H1 (cell line): ENCODE measurements around the gene RASL10A. TPM values are rescaled to one million over a fixed set of nuclear protein-coding genes. Genes with fewer than 3 reads are reported as not detected.

Source experiments
- CTCF ChIA-PET: fragments of 300-600 bp; sonication (Branson Sonifier 250); formaldehyde crosslinking; loops from one replicate; lab custom pipeline; 2021; ENCODE audit not compliant: partially characterized antibody; lab: Charles Lee
- POLR2A ChIA-PET: fragments of 300-600 bp; sonication (Branson Sonifier 250); formaldehyde crosslinking; loops from one replicate; lab custom pipeline; 2021; ENCODE audit warnings: inconsistent platforms; ENCODE audit not compliant: partially characterized antibody; lab: Charles Lee
- DNase-seq, 2 experiments: peaks; one replicate each; pipeline versions ENCODE4 v3.0.0 to v3.0.0-alpha.2; 2010 to 2022; ENCODE audit warnings: low spot score in 2 of 2, low read depth in 1 of 2, mixed read lengths in 1 of 2
- FAIRE-seq: peaks from 2 replicates; lab custom pipeline; 2011; peaks lifted over from hg19 to GRCh38; lab: Jason Lieb, UNC
- H2AFZ ChIP-seq: 2 replicates; pipeline ENCODE4 v1.8.1; 2012; ENCODE audit warnings: low read length, inconsistent platforms
- H2AK5ac ChIP-seq: 2 replicates; pipeline ENCODE4 v1.6.1; 2013; ENCODE audit warnings: low read depth, low read length
- H2BK120ac ChIP-seq: replicated peaks from 2 replicates; pipeline ENCODE3; 2013; ENCODE audit warnings: low read depth, low read length, inconsistent platforms
- H2BK12ac ChIP-seq: 2 replicates; pipeline ENCODE4 v1.6.1; 2013; ENCODE audit warnings: low read depth, low read length
- H2BK15ac ChIP-seq: 2 replicates; pipeline ENCODE4 v1.6.1; 2013; ENCODE audit warnings: low read length
- H2BK20ac ChIP-seq: 2 replicates; pipeline ENCODE4 v1.6.1; 2013; ENCODE audit warnings: low read length
- H2BK5ac ChIP-seq: 2 replicates; pipeline ENCODE4 v1.6.1; 2013; ENCODE audit warnings: low read depth, low read length
- H3K14ac ChIP-seq: 2 replicates; pipeline ENCODE4 v1.6.1; 2013; ENCODE audit warnings: inconsistent platforms; ENCODE audit not compliant: insufficient read length
- H3K18ac ChIP-seq: 2 replicates; pipeline ENCODE4 v1.6.1; 2013; ENCODE audit warnings: low read length; ENCODE audit errors: extremely low read depth
- H3K23ac ChIP-seq: 2 replicates; pipeline ENCODE4 v1.6.1; 2013; ENCODE audit warnings: inconsistent platforms; ENCODE audit not compliant: insufficient read length
- H3K23me2 ChIP-seq: 2 replicates; pipeline ENCODE4 v1.6.1; 2013; ENCODE audit warnings: low read depth, low read length
- H3K27ac ChIP-seq: 2 replicates; pipeline ENCODE4 v1.6.1; 2011; ENCODE audit warnings: low read depth, low read length, inconsistent platforms
- H3K27me3 ChIP-seq, 4 experiments: replicated peaks in 1 of 4; 1 replicate in 1 of 4; 2 replicates in 3 of 4; pipeline versions ENCODE4 v1.6.1 to v1.8.1; 2011 to 2013; ENCODE audit warnings: low read length in 3 of 4, mild to moderate bottlenecking in 3 of 4, inconsistent platforms in 2 of 4, mixed read lengths in 2 of 4, moderate library complexity in 1 of 4; ENCODE audit not compliant: control insufficient read depth in 3 of 4, insufficient read depth in 3 of 4; ENCODE audit errors: extremely low read depth in 1 of 4
- H3K36me3 ChIP-seq, 4 experiments: 2 replicates each; pipeline versions ENCODE4 v1.6.1 to v1.8.1; 2011 to 2013; ENCODE audit warnings: mild to moderate bottlenecking in 4 of 4, low read length in 3 of 4, moderate library complexity in 2 of 4, control low read depth in 1 of 4, inconsistent platforms in 1 of 4; ENCODE audit not compliant: insufficient read depth in 4 of 4, control insufficient read depth in 2 of 4
- H3K4ac ChIP-seq: replicated peaks from 2 replicates; pipeline ENCODE3; 2013; ENCODE audit warnings: low read length, low read depth, mixed read lengths, inconsistent platforms; ENCODE audit not compliant: insufficient read length
- H3K4me1 ChIP-seq, 4 experiments: replicated peaks in 1 of 4; 1 replicate in 1 of 4; 2 replicates in 3 of 4; pipeline versions ENCODE4 v1.6.1 to v1.8.1; 2011 to 2013; ENCODE audit warnings: low read length in 3 of 4, inconsistent platforms in 2 of 4, mixed read lengths in 1 of 4; ENCODE audit not compliant: insufficient read depth in 4 of 4, control insufficient read depth in 3 of 4
- H3K4me2 ChIP-seq, 2 experiments: 2 replicates each; pipeline versions ENCODE4 v1.6.1 to v1.8.1; 2011 to 2013; ENCODE audit warnings: low read depth in 2 of 2, low read length in 2 of 2, control low read depth in 1 of 2, inconsistent platforms in 1 of 2, mild to moderate bottlenecking in 1 of 2; ENCODE audit not compliant: insufficient read depth in 1 of 2
- H3K4me3 ChIP-seq, 4 experiments: fragments of 200-600, 300-600 bp in 1 of 4; sonication (generic), shearing (Covaris generic), sonication (Bioruptor Twin) in 1 of 4; 2 replicates each; pipeline versions ENCODE4 v1.5.1 to v1.8.1; 2011 to 2016; ENCODE audit warnings: low read length in 4 of 4, low read depth in 3 of 4, control low read depth in 2 of 4, inconsistent platforms in 2 of 4, mild to moderate bottlenecking in 2 of 4, mixed read lengths in 1 of 4, moderate library complexity in 1 of 4; ENCODE audit not compliant: insufficient read depth in 2 of 4; ENCODE audit errors: extremely low read depth in 1 of 4
- H3K56ac ChIP-seq: replicated peaks from 2 replicates; pipeline ENCODE3; 2013; ENCODE audit warnings: low read depth, mild to moderate bottlenecking, mixed read lengths, low read length, inconsistent platforms; ENCODE audit not compliant: insufficient read length
- H3K79me1 ChIP-seq: 2 replicates; pipeline ENCODE4 v1.6.1; 2013; ENCODE audit warnings: low read depth, low read length, control low read depth
- H3K79me2 ChIP-seq, 2 experiments: 2 replicates each; pipeline versions ENCODE4 v1.6.1 to v1.8.1; 2012 to 2013; ENCODE audit warnings: low read length in 2 of 2, mild to moderate bottlenecking in 2 of 2, inconsistent platforms in 1 of 2; ENCODE audit not compliant: insufficient read depth in 2 of 2, control insufficient read depth in 1 of 2
- H3K9ac ChIP-seq, 4 experiments: replicated peaks in 1 of 4; 1 replicate in 1 of 4; 2 replicates in 3 of 4; pipeline versions ENCODE4 v1.6.1 to v1.8.1; 2011 to 2013; ENCODE audit warnings: low read depth in 3 of 4, low read length in 3 of 4, control low read depth in 2 of 4, mild to moderate bottlenecking in 2 of 4, moderate library complexity in 2 of 4, inconsistent platforms in 1 of 4; ENCODE audit errors: extremely low read depth in 1 of 4
- H3K9me3 ChIP-seq, 2 experiments: 2 replicates each; pipeline versions ENCODE4 v1.6.1 to v1.8.1; 2012 to 2013; ENCODE audit warnings: mild to moderate bottlenecking in 2 of 2, moderate library complexity in 2 of 2, control low read depth in 1 of 2, inconsistent platforms in 1 of 2, low read depth in 1 of 2, low read length in 1 of 2, mixed read lengths in 1 of 2; ENCODE audit not compliant: insufficient read depth in 2 of 2
- H4K20me1 ChIP-seq, 2 experiments: replicated peaks in 1 of 2; 2 replicates each; pipeline versions ENCODE3 to v1.8.1; 2011 to 2013; ENCODE audit warnings: inconsistent platforms in 2 of 2, low read length in 2 of 2, mild to moderate bottlenecking in 1 of 2; ENCODE audit not compliant: insufficient read depth in 2 of 2, control insufficient read depth in 1 of 2
- H4K5ac ChIP-seq: 2 replicates; pipeline ENCODE4 v1.6.1; 2013; ENCODE audit warnings: low read length, low read depth, mixed read lengths, inconsistent platforms; ENCODE audit not compliant: insufficient read length
- H4K8ac ChIP-seq: 2 replicates; pipeline ENCODE4 v1.8.0; 2013; ENCODE audit warnings: mild to moderate bottlenecking, moderate library complexity, low read length, inconsistent platforms; ENCODE audit not compliant: insufficient read depth; ENCODE audit errors: extremely low read depth
- H4K91ac ChIP-seq: replicated peaks from 2 replicates; pipeline ENCODE3; 2013; ENCODE audit warnings: low read length, mixed read lengths, inconsistent platforms; ENCODE audit not compliant: insufficient read length
- BACH1 ChIP-seq: IDR thresholded peaks from 2 replicates; pipeline ENCODE4 v1.6.1; 2012; ENCODE audit warnings: low read length, improper control_type of control experiment
- CHD2 ChIP-seq: IDR thresholded peaks from 2 replicates; pipeline ENCODE4 v1.6.1; 2012; ENCODE audit warnings: low read length, improper control_type of control experiment
- FOSL1 ChIP-seq: IDR thresholded peaks from 2 replicates; pipeline ENCODE4 v1.6.1; 2011; ENCODE audit warnings: mild to moderate bottlenecking, low read depth, low read length, moderate library complexity; ENCODE audit not compliant: insufficient read depth
- GABPA ChIP-seq: IDR thresholded peaks from 2 replicates; pipeline ENCODE4 v1.6.1; 2011; ENCODE audit warnings: mild to moderate bottlenecking, low read length, moderate library complexity, borderline replicate concordance; ENCODE audit not compliant: insufficient read depth
- JUN ChIP-seq: IDR thresholded peaks from 2 replicates; pipeline ENCODE4 v1.6.1; 2011; ENCODE audit warnings: low read depth, mild to moderate bottlenecking, improper control_type of control experiment, low read length
- NRF1 ChIP-seq: IDR thresholded peaks from 2 replicates; pipeline ENCODE4 v1.6.1; 2011; ENCODE audit warnings: mild to moderate bottlenecking, low read depth, low read length, improper control_type of control experiment
- RFX5 ChIP-seq: IDR thresholded peaks from 2 replicates; pipeline ENCODE4 v1.6.1; 2011; ENCODE audit warnings: low read depth, low read length, improper control_type of control experiment, borderline replicate concordance
- RNF2 ChIP-seq: fragments of 200-900, 300-1000 bp; sonication (generic); IDR thresholded peaks from 2 replicates; pipeline ENCODE4 v1.7.1; 2016; ENCODE audit warnings: borderline replicate concordance, low read depth, mild to moderate bottlenecking, antibody characterized with exemption, low read length; ENCODE audit not compliant: poor library complexity, severe bottlenecking; ENCODE audit errors: missing control alignments
- TAF1 ChIP-seq: IDR thresholded peaks from 2 replicates; pipeline ENCODE4 v1.6.1; 2011; ENCODE audit warnings: mild to moderate bottlenecking, low read depth, low read length
- TEAD4 ChIP-seq: IDR thresholded peaks from 2 replicates; pipeline ENCODE4 v1.6.1; 2012; ENCODE audit warnings: low read depth, low read length, inconsistent platforms, mixed read lengths
- USF2 ChIP-seq: IDR thresholded peaks from 2 replicates; pipeline ENCODE4 v1.6.1; 2011; ENCODE audit warnings: low read length, improper control_type of control experiment
- WGBS, 2 experiments: shearing (Covaris generic) in 1 of 2; methylation state at CpG; one replicate each; pipeline versions ENCODE4 v1.1.6 to v1.1.7; 2013 to 2015; ENCODE audit warnings: low lambda C conversion rate in 2 of 2, mixed read lengths in 2 of 2, inconsistent platforms in 1 of 2, low coverage in 1 of 2, missing lambda C conversion rate in 1 of 2; ENCODE audit not compliant: insufficient replicate concordance in 2 of 2, insufficient coverage in 1 of 2, insufficient read length in 1 of 2; ENCODE audit errors: extremely low coverage in 1 of 2, missing lambda C conversion rate in 1 of 2; 5-methylcytosine and 5-hydroxymethylcytosine counted together
- polyA plus RNA-seq, 7 experiments: library from polyadenylated mRNA; depleted of rRNA in 3 of 7; stranded (reverse) in 5 of 7; unstranded in 2 of 7; fragments of >200 nt in 5 of 7; fragments of 200-250 nt in 2 of 7; gene quantifications; 1 replicate in 5 of 7; 2 replicates in 1 of 7; 4 replicates in 1 of 7; pipeline versions ENCODE4 v1.2.1 to v1.2.3, GENCODE V29; 2011 to 2013; ENCODE audit warnings: missing spikeins in 2 of 7, mixed read lengths in 2 of 7
- total RNA-seq: library from RNA; stranded (reverse); fragmentation: NEBNext Ultra II Directional; extraction: Animal tissue kit (Norgen Biotek cat#: 25700); gene quantifications from 2 replicates; pipeline ENCODE4 v1.2.1, GENCODE V29; 2021

RASL10A gene
- total and polyA plus RNA-seq, 2 of the 8 experiments (the other 6 are each of a cell fraction or from before 2014, with no cell fraction given), result 1.1 to 1.5 TPM

- H3K23ac ChIP-seq, result no peak overlapping the region
- H2BK120ac ChIP-seq, result no peak overlapping the region
- peaks cover 5% of the 10 kb centered on the region for H3K79me1 ChIP-seq
- no peak overlapping the region for H3K18ac ChIP-seq
- no peak for FAIRE-seq
- ChIA-PET CTCF (interaction anchor here (1.2 to 1.3 kb wide), 2 partner anchors 25 to 70 kb away, joined by 3 to 5 read pairs; no protein-coding TSS in a partner anchor), POLR2A (interaction anchor here (1.1 to 21.4 kb wide), 7 partner anchors 10 to 65 kb away, joined by 4 to 436 read pairs (median 8); partner anchors contain the start of gene GAS2L1)
- H4K20me1 ChIP-seq, result peaks cover 44 to 50% of the 10 kb centered on the region in 2 experiments
- H3K14ac ChIP-seq, result no peak overlapping the region
- no peaks in the 10 kb centered on the region for H3K27me3 ChIP-seq
- no peak overlapping the region for H2AFZ ChIP-seq
- H3K79me2 ChIP-seq, result peaks cover 52 to 95% of the 10 kb centered on the region in 2 experiments
- H4K91ac ChIP-seq, result no peak overlapping the region
- H3K4me2 ChIP-seq, result no peak overlapping the region; a peak in 1 of 4 replicates
- H4K5ac ChIP-seq, result no peak overlapping the region
- no peak overlapping the region for H2BK20ac ChIP-seq
- no peak overlapping the region for H3K9ac ChIP-seq
- no peaks in the 10 kb centered on the region for H3K9me3 ChIP-seq
- H2AK5ac ChIP-seq, result no peak overlapping the region
- WGBS, 2 experiments, result 96% methylated on average over 2 of the region's 2 CpGs; no CpG with 5 or more reads in 1 of the 2 experiments
- no peak overlapping the region for H3K56ac ChIP-seq
- no peak for DNase-seq
- H2BK15ac ChIP-seq, result no peak overlapping the region
- H2BK12ac ChIP-seq, result no peak overlapping the region
- no peak overlapping the region for H3K4ac ChIP-seq
- H4K8ac ChIP-seq, result no peak overlapping the region
- H3K27ac ChIP-seq, result no peak overlapping the region
- peaks cover 43 to 81% (median 59%) of the 10 kb centered on the region in 4 experiments for H3K36me3 ChIP-seq
- TF ChIP-seq CHD2, result no peak
- no peak for TF ChIP-seq JUN
- no peak for TF ChIP-seq GABPA
- no peak for TF ChIP-seq BACH1
- TF ChIP-seq TAF1, result no peak
- TF ChIP-seq TEAD4, result no peak
- TF ChIP-seq RFX5, result no peak
- no peak for TF ChIP-seq NRF1
- no peak for TF ChIP-seq USF2
- no peak for TF ChIP-seq FOSL1
- TF ChIP-seq RNF2, result no peak
- TF ChIP-seq, all 59 proteins: peak for 0
- Histone ChIP-seq H3K4me3 (no peak overlapping the region), H3K23me2 (peaks cover 7% of the 10 kb centered on the region), H2BK5ac (no peak overlapping the region), H3K4me1 (peaks cover 2 to 9% (median 5%) of the 10 kb centered on the region in 4 experiments; a peak in 5 of 7 replicates)
Measured at GRCh38 chr22:29272624-29273023, 42.9 kb downstream of the RASL10A start.
